ENCODE data around the gene INPP4B.

DNA sequence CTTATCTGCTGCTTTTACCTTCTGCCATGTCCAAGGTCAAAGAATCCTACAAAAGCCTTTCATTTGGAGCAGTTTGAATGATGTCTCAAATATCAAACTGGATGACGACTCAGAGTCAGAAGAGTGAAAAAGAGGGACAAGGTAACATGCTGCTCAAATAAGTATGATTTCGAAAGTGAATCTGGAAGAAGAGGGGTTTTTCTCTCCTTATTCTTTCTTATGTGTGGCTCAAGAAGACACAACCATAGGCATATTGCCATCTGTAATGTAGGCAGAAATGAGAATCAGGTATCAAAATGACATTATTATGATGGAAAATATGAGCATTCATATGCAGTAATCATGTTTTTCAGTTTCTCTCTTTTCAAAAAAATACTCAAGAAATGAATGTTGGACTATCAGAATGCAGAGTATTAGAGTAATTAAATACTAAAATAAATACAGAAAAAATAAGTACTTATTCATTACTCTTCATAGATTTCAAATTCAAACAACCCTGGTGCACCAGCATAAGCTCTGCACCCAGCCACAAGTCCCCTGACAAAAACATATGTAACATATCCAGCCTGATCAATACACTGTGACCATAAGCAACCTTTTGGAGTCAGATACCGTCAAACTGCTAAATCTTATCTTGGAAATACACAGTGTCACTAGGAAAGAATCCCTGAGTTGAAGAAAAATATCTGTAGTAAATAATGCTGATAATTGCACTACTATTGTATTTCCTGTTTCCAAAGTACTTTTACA, 468.6 kb downstream of the INPP4B start:
- TF ChIP-seq TAF1 (IDR thresholded peaks at IDR 0.05; ENCODE audit: low read depth, low read length) (no peak), POLR2AphosphoS5 (IDR thresholded peaks at IDR 0.05; ENCODE audit: low read depth, low read length) (no peak), POLR2A (IDR thresholded peaks at IDR 0.05; ENCODE audit: low read depth, low read length) (no peak), SPI1 (IDR thresholded peaks at IDR 0.05; ENCODE audit: low read depth, low read length) (no peak)

All from GM12891 (cell line).